ENCODE results near the gene SMIM17. TPM values are rescaled to one million over a fixed set of nuclear protein-coding genes. Genes with fewer than 3 reads are reported as not detected.

SMIM17 gene
- total RNA-seq (2021): 0.26 and 0.28 TPM in 2 replicates
- long read RNA-seq, partial matches to known transcripts: 0 of 1 reads
- long read RNA-seq, other reads (novel, unspliced or antisense): 1 of 1 reads

DNA sequence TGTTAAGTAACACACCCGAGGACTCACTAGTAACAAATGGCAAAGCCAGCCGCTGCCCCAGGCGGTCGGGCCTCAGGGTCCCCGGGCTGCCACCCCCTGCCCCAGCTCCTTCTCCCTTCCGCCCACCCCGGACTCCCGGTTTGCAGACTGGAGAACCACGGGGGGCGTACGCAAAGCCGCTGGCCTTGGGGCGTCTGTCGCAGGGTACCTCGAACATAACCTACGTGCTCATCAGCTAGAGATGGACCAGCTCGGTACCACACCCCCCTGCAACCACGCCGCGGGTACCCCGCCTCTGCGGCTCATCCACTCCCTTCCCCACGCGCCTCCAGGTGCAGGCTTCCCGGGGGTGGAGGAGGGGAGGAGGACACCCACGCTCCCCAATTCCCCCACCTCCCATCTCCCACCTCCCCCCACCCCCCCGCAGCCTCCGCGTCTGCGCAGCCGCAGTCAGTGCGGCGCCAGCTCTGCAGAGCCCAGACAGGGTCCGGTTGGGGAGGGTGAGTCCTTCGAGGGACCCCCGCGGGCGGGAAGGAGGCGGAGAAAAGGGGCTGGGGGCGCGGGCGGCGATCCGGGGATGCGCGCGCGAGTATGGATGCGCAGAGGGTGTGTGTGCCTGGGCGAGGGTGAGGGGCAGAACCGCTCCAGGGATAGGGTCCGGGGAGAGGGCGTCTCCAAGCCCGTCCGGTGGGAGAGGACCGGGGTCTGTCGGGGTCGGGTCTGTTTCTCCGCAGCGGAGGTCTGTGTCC is at the start of gene SMIM17:
SMIM17 (plus strand) TSS at position 449 of the 749 bp plus-strand sequence. CDS start 2,509 bp downstream, outside the sequence.
- H3K18ac ChIP-seq (ENCODE audit: insufficient read length, low read depth, low read length): no peak within 1 kb of the TSS
- no peak within 1 kb of the TSS for H2BK20ac ChIP-seq (ENCODE audit: low read depth, low read length, poor library complexity, severe bottlenecking)
- H3T11ph ChIP-seq (ENCODE audit: low read length): no peak within 1 kb of the TSS
- H3K23ac ChIP-seq (ENCODE audit: insufficient read length, low read depth, low read length): no peak within 1 kb of the TSS
- no peaks in the 10 kb centered on the region for H3K79me1 ChIP-seq (ENCODE audit: insufficient read depth, low read depth, low read length, poor library complexity, severe bottlenecking)
- no peak within 1 kb of the TSS for H3K14ac ChIP-seq (ENCODE audit: insufficient read depth, low read length)
- peaks cover 17 to 53% (median 30%) of the 10 kb centered on the region in 3 experiments for H3K36me3 Mint-ChIP-seq (ENCODE audit: insufficient read depth in 1 of 3, low read depth in 3 of 3)
- H3K9me3 ChIP-seq (ENCODE audit: control insufficient read depth, low read depth, low read length): peaks cover 62% of the 10 kb centered on the region
- no peak within 1 kb of the TSS for H2BK12ac ChIP-seq (ENCODE audit: insufficient read length, low read depth, low read length)
- H4K91ac ChIP-seq (ENCODE audit: insufficient read length, low read depth, low read length): no peak within 1 kb of the TSS
- peaks cover 87 to 89% of the 10 kb centered on the region in 2 experiments for H3K9me3 Mint-ChIP-seq
- no peak within 1 kb of the TSS for H2BK15ac ChIP-seq (ENCODE audit: low read depth, low read length)
- H4K8ac ChIP-seq (replicated peaks; ENCODE audit: insufficient read length, low read depth, low read length): no peak within 1 kb of the TSS
- DNase-seq: no peak
- no peak within 1 kb of the TSS for H2BK120ac ChIP-seq (ENCODE audit: low read depth, low read length, poor library complexity, severe bottlenecking)
- H3K27me3 Mint-ChIP-seq (ENCODE audit: low read depth): peaks cover 4% of the 10 kb centered on the region
- no peak within 1 kb of the TSS for H3K27ac Mint-ChIP-seq
- no peak within 1 kb of the TSS for H2AK5ac ChIP-seq (ENCODE audit: insufficient read length, low read length)
- no peak within 1 kb of the TSS for H3K27ac ChIP-seq (ENCODE audit: insufficient read length, low read depth, low read length)
- peak within 1 kb of the TSS in 1 of 2 experiments; percentile 10; a peak in 1 of 5 replicates for H3K4me3 Mint-ChIP-seq
- no peaks in the 10 kb centered on the region for H4K20me1 ChIP-seq (ENCODE audit: control insufficient read depth, insufficient read depth, insufficient read length)
- no CpG with 5 or more reads among the region's 60 CpGs for WGBS (ENCODE audit: extremely low coverage, insufficient read length, low lambda C conversion rate)
- H3K27me3 ChIP-seq (ENCODE audit: insufficient read depth, low read length): no peaks in the 10 kb centered on the region
- peaks cover 3% of the 10 kb centered on the region for H3K23me2 ChIP-seq (ENCODE audit: insufficient read length, low read depth, low read length, poor library complexity, severe bottlenecking)
- no peak within 1 kb of the TSS for H3K4me2 ChIP-seq (ENCODE audit: insufficient read depth, insufficient read length, low read length)
- no peaks in the 10 kb centered on the region for H3K4me1 ChIP-seq (ENCODE audit: insufficient read depth, low read length)
- no peaks in the 10 kb centered on the region for H3K4me1 Mint-ChIP-seq
- no peaks in the 10 kb centered on the region for H3K79me2 ChIP-seq (ENCODE audit: insufficient read depth, low read length)
- no peak within 1 kb of the TSS for H2BK5ac ChIP-seq (ENCODE audit: insufficient read length, low read length)
- no peak within 1 kb of the TSS for H3K56ac ChIP-seq (ENCODE audit: insufficient read length, low read depth, low read length)
- no peak within 1 kb of the TSS for H4K5ac ChIP-seq (ENCODE audit: insufficient read length, low read depth, low read length)
- no peak within 1 kb of the TSS for H3K4ac ChIP-seq (ENCODE audit: low read depth, low read length)
- TF ChIP-seq CTCF (conservative IDR thresholded peaks at IDR 0.05): no peak
- H3K9ac ChIP-seq (ENCODE audit: extremely low read depth, insufficient read length, low read length): no peak within 1 kb of the TSS
- H2AFZ ChIP-seq (ENCODE audit: low read length): no peak within 1 kb of the TSS
